Measurements from ENCODE around the gene TRIM33. TPM values are rescaled to one million over a fixed set of nuclear protein-coding genes. Genes with fewer than 3 reads are reported as not detected.
"Not testable (repeated sequence)": the region's sequence is repeated elsewhere in the genome, so short reads cannot be mapped to it uniquely, and the experiment has no call there.

The TRIM33 gene
- total RNA-seq, 1 donor from 2014 or later = 75.4 TPM

- DNase-seq (ENCODE audit: low spot score) = no peak
- Mint-ChIP-seq H3K27ac (no peak overlapping the region), H3K27me3 (ENCODE audit: insufficient read depth, low read depth) (peaks cover 11% of the 10 kb centered on the region), H3K4me1 (no peaks in the 10 kb centered on the region), H3K36me3 (peaks cover 55% of the 10 kb centered on the region), H3K4me3 (no peak overlapping the region), H3K9me3 (peaks cover 66% of the 10 kb centered on the region)
- Histone ChIP-seq H3K9me3 (ENCODE audit: low read depth) (no peaks in the 10 kb centered on the region), H3F3A (ENCODE audit: low read depth) (no peaks in the 10 kb centered on the region), H3K79me2 (ENCODE audit: low read depth) (peaks cover 99% of the 10 kb centered on the region), H3K27ac (no peak overlapping the region), H3K27me3 (no peaks in the 10 kb centered on the region), H3K9ac (no peak overlapping the region), H3K36me3 (no peaks in the 10 kb centered on the region), H3K4me2 (no peak overlapping the region), H2AFZ (replicated peaks) (no peak overlapping the region), H4K20me1 (ENCODE audit: low read depth) (peaks cover 21% of the 10 kb centered on the region), H3K4me3 (no peak overlapping the region), H3K4me1 (no peaks in the 10 kb centered on the region)
- TF ChIP-seq CTCF (IDR thresholded peaks at IDR 0.05) = no peak
- TF ChIP-seq EZH2 (IDR thresholded peaks at IDR 0.05) = no peak
- no peak for TF ChIP-seq EZH2phosphoT487 (IDR thresholded peaks at IDR 0.05)
Observed at GRCh38 chr1:114482585-114482984, 28.4 kb downstream of the TRIM33 start.

GRCh38 chr1:114479636-114480035 is 31.4 kb downstream of the TRIM33 start:
- peaks cover 57% of the 10 kb centered on the region for H3K36me3 Mint-ChIP-seq
- not testable (repeated sequence) for H3K36me3 ChIP-seq; H3K27me3 Mint-ChIP-seq (ENCODE audit: insufficient read depth, low read depth)

GRCh38 chr1:114479134-114479533 is 31.9 kb downstream of the TRIM33 start:
- peaks cover 4% of the 10 kb centered on the region for H3F3A ChIP-seq (ENCODE audit: low read depth)
- Mint-ChIP-seq H3K4me1 (no peaks in the 10 kb centered on the region), H3K9me3 (peaks cover 65% of the 10 kb centered on the region), H3K36me3 (peaks cover 57% of the 10 kb centered on the region), H3K27me3 (ENCODE audit: insufficient read depth, low read depth) (peaks cover 4% of the 10 kb centered on the region), H3K27ac (no peak overlapping the region), H3K4me3 (no peak overlapping the region)
- no peak overlapping the region for H3K27ac ChIP-seq
- no peak overlapping the region for H2AFZ ChIP-seq (replicated peaks)
- peaks cover 100% of the 10 kb centered on the region for H3K79me2 ChIP-seq (ENCODE audit: low read depth)
- no peaks in the 10 kb centered on the region for H3K36me3 ChIP-seq
- no peaks in the 10 kb centered on the region for H3K9me3 ChIP-seq (ENCODE audit: low read depth)
- H4K20me1 ChIP-seq (ENCODE audit: low read depth) = peaks cover 7% of the 10 kb centered on the region
- no peak overlapping the region for H3K9ac ChIP-seq
- DNase-seq (ENCODE audit: low spot score) = no peak
- H3K4me3 ChIP-seq = no peak overlapping the region
- H3K27me3 ChIP-seq = no peaks in the 10 kb centered on the region
- no peak overlapping the region for H3K4me2 ChIP-seq
- TF ChIP-seq EZH2 (IDR thresholded peaks at IDR 0.05) (no peak), EZH2phosphoT487 (IDR thresholded peaks at IDR 0.05) (no peak), CTCF (IDR thresholded peaks at IDR 0.05) (no peak)
- no peaks in the 10 kb centered on the region for H3K4me1 ChIP-seq

More at GRCh38 chr1:114479636-114480035, 31.4 kb downstream of the TRIM33 start:
- peaks cover 100% of the 10 kb centered on the region for H3K79me2 ChIP-seq (ENCODE audit: low read depth)
- not testable (repeated sequence) for H3K4me1 ChIP-seq; H3K9me3 ChIP-seq (ENCODE audit: low read depth); H3F3A ChIP-seq (ENCODE audit: low read depth); H3K27ac Mint-ChIP-seq; H3K9ac ChIP-seq; H3K4me2 ChIP-seq; H3K27ac ChIP-seq; H2AFZ ChIP-seq (replicated peaks); H3K27me3 ChIP-seq; H3K4me3 ChIP-seq; H4K20me1 ChIP-seq (ENCODE audit: low read depth); DNase-seq (ENCODE audit: low spot score); H3K4me1 Mint-ChIP-seq; H3K4me3 Mint-ChIP-seq
- H3K9me3 Mint-ChIP-seq = peaks cover 65% of the 10 kb centered on the region

- Histone ChIP-seq H3K4me1 (no peaks in the 10 kb centered on the region), H4K20me1 (ENCODE audit: low read depth) (peaks cover 56% of the 10 kb centered on the region), H3F3A (ENCODE audit: low read depth) (peaks cover 4% of the 10 kb centered on the region), H3K27me3 (no peaks in the 10 kb centered on the region), H2AFZ (replicated peaks) (no peak overlapping the region), H3K4me2 (no peak overlapping the region), H3K79me2 (ENCODE audit: low read depth) (peaks cover 100% of the 10 kb centered on the region), H3K4me3 (no peak overlapping the region), H3K9me3 (ENCODE audit: low read depth) (no peaks in the 10 kb centered on the region), H3K27ac (no peak overlapping the region), H3K9ac (no peak overlapping the region), H3K36me3 (no peaks in the 10 kb centered on the region)
- Mint-ChIP-seq H3K4me3 (no peak overlapping the region), H3K36me3 (peaks cover 43% of the 10 kb centered on the region), H3K27me3 (ENCODE audit: insufficient read depth, low read depth) (no peaks in the 10 kb centered on the region), H3K4me1 (no peaks in the 10 kb centered on the region), H3K9me3 (peaks cover 43% of the 10 kb centered on the region), H3K27ac (no peak overlapping the region)
- DNase-seq (ENCODE audit: low spot score) = no peak
- TF ChIP-seq EZH2phosphoT487 (IDR thresholded peaks at IDR 0.05) = no peak
- TF ChIP-seq EZH2 (IDR thresholded peaks at IDR 0.05) = no peak
- no peak for TF ChIP-seq CTCF (IDR thresholded peaks at IDR 0.05)
Observed at GRCh38 chr1:114473796-114474195, 37.2 kb downstream of the TRIM33 start.

All from neural progenitor cell (in vitro differentiated cells).